Nephron (organoid): ENCODE measurements around the gene SLC9B2.

ENCODE experiments used
- H3K27ac Mint-ChIP-seq, 3 experiments: 2 replicates each; pipeline ENCODE4 v1.8.0; 2020; ENCODE audit warnings: mixed read lengths in 3 of 3, mild to moderate bottlenecking in 2 of 3, moderate library complexity in 1 of 3
- H3K27me3 Mint-ChIP-seq: 2 replicates; pipeline ENCODE4 v1.8.0; 2021; ENCODE audit warnings: low read depth, mild to moderate bottlenecking, moderate library complexity, mixed read lengths
- H3K36me3 Mint-ChIP-seq: 2 replicates; pipeline ENCODE4 v1.8.0; 2020; ENCODE audit warnings: low read depth, mixed read lengths
- H3K4me1 Mint-ChIP-seq: 2 replicates; pipeline ENCODE4 v1.8.0; 2020; ENCODE audit warnings: mixed read lengths
- H3K4me3 Mint-ChIP-seq, 3 experiments: 2 replicates each; pipeline ENCODE4 v1.8.0; 2020; ENCODE audit warnings: mild to moderate bottlenecking in 3 of 3, mixed read lengths in 3 of 3, moderate library complexity in 2 of 3
- H3K9me3 Mint-ChIP-seq: 2 replicates; pipeline ENCODE4 v1.8.0; 2020; ENCODE audit warnings: mixed read lengths
- CTCF ChIP-seq, 3 experiments: fragments of 200-600 bp; sonication (generic); IDR thresholded peaks; one replicate each; pipeline ENCODE4 v1.5.0; 2021; ENCODE audit warnings: antibody characterized with exemption in 3 of 3; ENCODE audit not compliant: unreplicated experiment in 3 of 3

SLC9B2 gene

GRCh38 chr4:103012551-103012950 is 64.0 kb downstream of the SLC9B2 start:
- TF ChIP-seq CTCF (IDR thresholded peaks at IDR 0.05; ENCODE audit: unreplicated experiment in 3 of 3): no peak
- peaks cover 25% of the 10 kb centered on the region for H3K4me1 Mint-ChIP-seq
- H3K36me3 Mint-ChIP-seq: no peaks in the 10 kb centered on the region
- H3K9me3 Mint-ChIP-seq: no peaks in the 10 kb centered on the region
- H3K4me3 Mint-ChIP-seq: no peak overlapping the region
- no peaks in the 10 kb centered on the region for H3K27me3 Mint-ChIP-seq
- H3K27ac Mint-ChIP-seq: peak overlapping the region; percentile 90 to 98 (median 95)

GRCh38 chr4:103012060-103012459 is 64.5 kb downstream of the SLC9B2 start:
- no peaks in the 10 kb centered on the region for H3K27me3 Mint-ChIP-seq
- no peaks in the 10 kb centered on the region for H3K36me3 Mint-ChIP-seq
- H3K9me3 Mint-ChIP-seq: no peaks in the 10 kb centered on the region
- no peak overlapping the region for H3K4me3 Mint-ChIP-seq
- peak overlapping the region; percentile 90 to 98 (median 95) for H3K27ac Mint-ChIP-seq
- no peak for TF ChIP-seq CTCF (IDR thresholded peaks at IDR 0.05; ENCODE audit: unreplicated experiment in 3 of 3)
- H3K4me1 Mint-ChIP-seq: peaks cover 25% of the 10 kb centered on the region

GRCh38 chr4:103011378-103012025 is 65.1 kb downstream of the SLC9B2 start:
- Mint-ChIP-seq H3K4me1 (peaks cover 25% of the 10 kb centered on the region), H3K9me3 (no peaks in the 10 kb centered on the region), H3K27ac (peak overlapping the region; percentile 90 to 98 (median 95)), H3K27me3 (no peaks in the 10 kb centered on the region), H3K36me3 (no peaks in the 10 kb centered on the region), H3K4me3 (no peak overlapping the region)
- no peak for TF ChIP-seq CTCF (IDR thresholded peaks at IDR 0.05; ENCODE audit: unreplicated experiment in 3 of 3)

GRCh38 chr4:103010804-103011203 is 65.8 kb downstream of the SLC9B2 start:
- no peaks in the 10 kb centered on the region for H3K27me3 Mint-ChIP-seq

GRCh38 chr4:103008875-103009729 is 67.5 kb downstream of the SLC9B2 start:
- peak; percentile 80 to 85 (median 82) for TF ChIP-seq CTCF (IDR thresholded peaks at IDR 0.05; ENCODE audit: unreplicated experiment in 3 of 3)
- Mint-ChIP-seq H3K9me3 (no peaks in the 10 kb centered on the region), H3K4me3 (no peak overlapping the region), H3K36me3 (no peaks in the 10 kb centered on the region), H3K27ac (peak overlapping the region in 1 of 3 experiments; percentile 11), H3K4me1 (peaks cover 25% of the 10 kb centered on the region), H3K27me3 (no peaks in the 10 kb centered on the region)

More at GRCh38 chr4:103010804-103011203, 65.8 kb downstream of the SLC9B2 start:
- Mint-ChIP-seq H3K4me3 (no peak overlapping the region), H3K9me3 (no peaks in the 10 kb centered on the region), H3K4me1 (peaks cover 25% of the 10 kb centered on the region), H3K27ac (peak overlapping the region in 2 of 3 experiments; percentile 16 to 95), H3K36me3 (no peaks in the 10 kb centered on the region)
- TF ChIP-seq CTCF (IDR thresholded peaks at IDR 0.05; ENCODE audit: unreplicated experiment in 3 of 3): no peak
